HG03439 (cell line): ENCODE measurements around the gene HOXA6.

Experiments used
- ATAC-seq: cut with Tn5 transposase; IDR thresholded peaks from one replicate; pipeline ENCODE4 v1.9.1; 2021; ENCODE audit warnings: mild to moderate bottlenecking, moderate library complexity; ENCODE audit not compliant: unreplicated experiment

HOXA6 gene

GRCh38 chr7:27152816-27153442 lies 5.4 kb upstream of the HOXA6 start:
- ATAC-seq, result no peak

GRCh38 chr7:27151931-27152815 lies 4.6 kb upstream of the HOXA6 start, which contains the start of gene HOXA3:
Gene HOXA3, minus strand, starts transcription at chr7:27152583. Its CDS starts 41,943 bp downstream, at chr7:27110640.
- no peak for ATAC-seq

DNA sequence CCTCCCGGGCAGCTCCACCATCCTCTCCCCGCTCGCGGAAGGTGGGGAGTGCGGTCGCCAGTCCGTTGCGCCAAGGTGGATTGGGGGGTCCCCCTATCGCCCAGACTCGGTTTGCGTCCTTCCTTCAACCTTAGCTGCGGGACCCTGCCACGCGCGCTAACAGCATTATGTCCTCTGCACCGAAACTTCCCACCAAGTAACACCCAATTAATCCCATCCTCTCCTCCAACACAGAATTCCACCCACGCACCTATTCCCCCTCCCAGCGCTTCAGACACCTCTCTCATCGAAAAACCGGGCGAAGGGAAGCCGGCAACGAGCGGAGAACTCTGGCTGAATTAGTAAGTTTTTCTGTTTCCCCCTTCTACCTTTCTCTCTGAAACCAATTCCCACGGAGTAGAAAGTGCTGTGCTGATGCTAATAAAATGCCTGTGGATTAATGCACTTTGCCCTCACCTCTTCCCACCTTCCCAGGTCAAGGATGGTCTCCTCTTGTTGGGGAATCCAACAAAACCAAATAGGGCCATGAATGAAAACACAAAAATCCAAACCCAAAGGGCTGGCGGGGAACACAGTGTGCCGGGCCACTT lies 3.9 kb upstream of the HOXA6 start:
- ATAC-seq, result no peak

DNA sequence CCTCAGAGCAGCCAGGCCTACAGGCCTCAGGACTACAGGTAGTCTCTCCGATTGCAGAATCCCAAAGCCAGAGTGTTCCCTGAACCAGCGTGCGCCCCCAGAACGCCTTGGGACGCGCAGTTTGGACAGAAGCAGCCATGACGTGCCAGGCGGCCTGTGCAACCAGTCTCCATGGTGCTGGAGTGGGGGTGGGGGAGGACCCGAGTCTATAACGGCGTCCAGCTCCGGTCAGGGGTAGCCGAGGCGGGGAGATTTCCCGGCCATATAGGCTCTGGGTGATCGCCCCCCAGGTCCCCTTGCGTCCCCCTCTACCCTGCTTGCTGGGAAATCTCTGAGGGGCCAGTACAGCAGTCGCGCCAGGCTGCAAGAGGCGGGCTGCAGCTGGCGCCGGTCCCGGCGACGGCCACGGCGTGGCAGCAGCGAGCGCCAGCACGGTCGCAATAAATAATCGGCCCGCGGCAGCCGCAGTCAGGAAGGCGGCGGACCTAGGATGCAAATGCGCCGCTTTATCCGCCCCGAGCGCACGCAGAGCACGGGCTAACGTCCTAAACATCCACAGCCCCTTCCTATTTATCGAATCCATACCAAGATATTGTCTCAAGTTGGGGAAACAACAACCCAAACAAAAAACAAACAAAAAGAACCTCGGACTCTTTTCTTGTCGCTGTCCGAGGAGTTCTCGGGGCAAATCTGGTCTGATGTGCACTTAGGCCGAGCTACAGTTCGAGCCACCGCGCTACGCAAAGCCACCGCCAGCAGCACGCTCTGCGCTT lies 3.2 kb upstream of the HOXA6 start:
- ATAC-seq, result peak; percentile 72

- no peak for ATAC-seq
Measured at GRCh38 chr7:27149842-27150567, 2.4 kb upstream of the HOXA6 start.

- ATAC-seq, result no peak
Measured at GRCh38 chr7:27148756-27149641, 1.4 kb upstream of the HOXA6 start.

GRCh38 chr7:27148031-27148755 lies 619 bp upstream of the HOXA6 start:
- ATAC-seq, result no peak

GRCh38 chr7:27146491-27147198 lies 929 bp downstream of the HOXA6 start:
- no peak for ATAC-seq

- ATAC-seq, result no peak
Measured at GRCh38 chr7:27145914-27146412, 1.6 kb downstream of the HOXA6 start.

DNA sequence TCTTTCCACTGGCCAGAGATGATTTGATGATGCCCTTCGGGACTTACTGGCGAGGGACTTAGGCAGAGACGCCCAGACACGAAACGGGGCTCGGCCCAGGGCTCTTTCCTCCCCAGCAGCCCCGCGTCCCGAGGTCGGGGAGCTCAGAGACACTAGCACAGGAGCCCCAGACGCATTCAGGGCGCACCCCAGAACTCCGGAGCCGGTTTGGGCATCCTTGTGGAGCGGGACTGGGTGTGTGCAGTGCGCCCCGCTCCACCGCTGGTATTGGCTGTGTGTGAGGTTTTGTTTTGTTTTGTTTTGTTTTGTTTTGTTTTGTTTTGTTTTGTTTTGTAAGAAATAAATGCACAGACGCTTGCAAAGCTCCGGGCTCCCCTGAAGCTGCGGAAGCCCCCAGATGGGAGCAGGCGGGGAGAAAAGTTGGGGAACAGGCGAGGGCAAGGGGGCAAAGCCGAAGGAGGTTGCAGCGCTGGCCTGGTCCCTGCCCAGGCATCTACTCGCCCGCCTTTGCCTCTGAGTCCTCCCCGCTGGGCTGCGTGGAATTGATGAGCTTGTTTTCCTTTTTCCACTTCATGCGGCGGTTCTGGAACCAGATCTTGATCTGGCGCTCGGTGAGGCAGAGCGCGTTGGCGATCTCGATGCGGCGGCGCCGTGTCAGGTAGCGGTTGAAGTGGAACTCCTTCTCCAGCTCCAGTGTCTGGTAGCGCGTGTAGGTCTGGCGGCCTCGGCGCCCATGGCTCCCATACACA lies 2.2 kb downstream of the HOXA6 start:
- no peak for ATAC-seq

DNA sequence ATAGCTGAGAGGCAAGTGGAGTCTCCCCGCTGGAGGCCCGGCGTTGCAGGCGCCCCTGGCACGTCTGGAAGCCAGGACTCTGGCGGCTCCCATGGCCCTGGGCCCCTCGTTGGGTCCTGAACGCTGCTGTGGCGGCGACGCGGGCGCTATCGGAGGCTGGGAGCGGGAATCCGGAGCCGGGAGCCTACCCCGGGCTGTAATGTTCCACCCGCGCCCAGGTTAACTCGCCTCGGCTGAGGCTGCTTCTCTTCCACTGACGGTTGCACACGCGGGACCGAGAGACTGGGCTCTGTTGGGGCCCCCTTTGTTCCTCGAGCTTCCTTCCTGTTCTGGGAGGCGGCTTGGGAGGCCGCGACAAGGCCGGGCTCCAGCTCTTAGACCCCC lies 2.8 kb downstream of the HOXA6 start:
- no peak for ATAC-seq

- ATAC-seq, result no peak
Measured at GRCh38 chr7:27143950-27144780, 3.4 kb downstream of the HOXA6 start.

GRCh38 chr7:27143023-27143949 lies 4.3 kb downstream of the HOXA6 start, which contains the start of gene HOXA5:
Gene HOXA5, minus strand, starts transcription at chr7:27143681. Its CDS starts 74 bp downstream, at chr7:27143607.
- ATAC-seq, result no peak

DNA sequence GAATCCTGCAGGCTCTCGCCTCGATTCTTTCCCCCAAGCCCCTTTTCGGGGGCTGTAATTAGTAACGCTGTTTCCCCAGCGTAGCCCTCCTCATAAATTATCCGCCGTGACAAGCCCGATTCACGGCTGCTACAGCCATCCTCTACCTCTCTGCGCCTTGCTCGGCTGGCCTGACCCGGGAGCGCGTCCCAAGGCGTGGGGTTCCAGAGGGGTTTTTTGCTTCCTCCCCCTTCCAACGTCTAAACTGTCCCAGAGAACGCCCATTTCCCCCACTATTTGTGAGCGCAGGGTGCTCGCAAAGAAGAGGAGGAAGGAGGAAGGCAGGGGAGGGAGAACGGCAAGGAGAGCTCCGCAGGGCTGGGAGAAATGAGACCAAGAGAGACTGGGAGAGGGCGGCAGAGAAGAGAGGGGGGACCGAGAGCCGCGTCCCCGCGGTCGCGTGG lies 5.0 kb downstream of the HOXA6 start:
- no peak for ATAC-seq

DNA sequence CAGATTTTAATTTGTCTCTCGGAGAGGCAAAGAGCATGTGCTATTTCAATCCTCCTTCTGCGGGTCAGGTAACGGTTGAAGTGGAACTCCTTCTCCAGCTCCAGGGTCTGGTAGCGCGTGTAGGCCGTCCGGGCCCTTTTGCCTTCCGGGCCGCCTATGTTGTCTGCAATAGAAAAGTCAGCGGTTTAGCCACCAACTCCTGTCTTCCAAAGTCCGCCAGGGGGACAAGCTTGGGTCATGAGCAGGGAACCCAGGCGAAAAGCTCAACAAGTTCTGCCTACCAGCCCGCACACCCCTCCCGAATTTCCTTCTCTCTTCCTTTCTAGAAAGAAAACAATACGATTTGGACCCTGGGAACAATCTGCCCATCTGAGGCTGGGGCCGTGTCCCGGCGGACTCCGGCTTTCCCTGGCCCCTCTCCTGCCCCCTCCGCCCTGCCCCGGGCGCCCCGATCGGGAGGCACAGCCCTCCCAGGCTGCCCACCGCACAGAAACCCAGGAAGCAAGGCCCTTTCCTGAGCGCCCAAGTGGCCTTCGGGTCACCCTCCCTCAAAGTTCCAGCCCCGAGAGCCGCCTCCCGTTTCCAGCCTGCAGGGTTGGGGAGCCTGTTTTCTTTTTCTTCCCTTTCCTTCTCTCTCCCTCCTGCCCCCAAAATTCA lies 5.5 kb downstream of the HOXA6 start:
- no peak for ATAC-seq
